Measurements from ENCODE around the gene NELL1.

The NELL1 gene

DNA sequence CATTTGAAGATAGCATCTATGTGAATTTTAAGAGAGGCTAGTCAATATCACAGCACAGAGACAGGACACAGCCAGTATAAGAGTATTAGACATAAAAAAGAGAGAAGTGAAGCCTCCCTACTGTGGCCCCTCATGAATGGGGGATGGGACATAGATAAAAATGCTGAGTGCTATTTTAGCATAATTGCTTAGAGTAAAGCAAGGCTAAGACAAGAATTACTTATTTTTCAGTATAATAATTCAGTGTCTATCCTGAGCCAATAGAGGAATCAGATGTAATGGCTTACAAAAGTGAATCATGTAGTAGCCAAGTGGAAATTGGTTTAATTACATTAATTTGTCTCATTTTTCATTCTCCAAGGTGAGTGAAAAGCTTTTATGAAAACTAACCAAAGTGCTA is 419.5 kb downstream of the NELL1 start:
- no peaks in the 10 kb centered on the region for H3F3A ChIP-seq (ENCODE audit: low read depth)
- H3K27me3 ChIP-seq (ENCODE audit: insufficient read depth, low read length, poor library complexity, severe bottlenecking), result no peaks in the 10 kb centered on the region
- H4K20me1 ChIP-seq (ENCODE audit: insufficient read depth, low read length, poor library complexity, severe bottlenecking), result no peaks in the 10 kb centered on the region
- H3K9ac ChIP-seq (ENCODE audit: low read depth, low read length, poor library complexity, severe bottlenecking), result no peak overlapping the region
- no peaks in the 10 kb centered on the region for H3K9me2 ChIP-seq (replicated peaks; ENCODE audit: low read depth, low read length)
- no peak overlapping the region for H2AFZ ChIP-seq (ENCODE audit: low read length)
- H3K4me2 ChIP-seq (ENCODE audit: low read depth, low read length, poor library complexity, severe bottlenecking), result no peak overlapping the region
- H3K4me1 ChIP-seq (ENCODE audit: insufficient read depth, low read length, poor library complexity, severe bottlenecking), result no peaks in the 10 kb centered on the region
- H3K36me3 ChIP-seq (ENCODE audit: insufficient read depth, low read length), result no peaks in the 10 kb centered on the region
- TF ChIP-seq EZH2phosphoT487 (IDR thresholded peaks at IDR 0.05; ENCODE audit: borderline replicate concordance), result no peak
- no peak for TF ChIP-seq CTCF (conservative IDR thresholded peaks at IDR 0.05; ENCODE audit: low read length)
- H3K9me3 ChIP-seq (ENCODE audit: insufficient read depth, low read depth, low read length), result no peaks in the 10 kb centered on the region; the same call in 1 of the 2 replicates
- no peak overlapping the region for H3K4me3 ChIP-seq (ENCODE audit: low read length, poor library complexity, severe bottlenecking)
- H3K79me2 ChIP-seq (ENCODE audit: insufficient read depth, low read length), result no peaks in the 10 kb centered on the region

GRCh38 chr11:21104641-21105040 is 435.3 kb downstream of the NELL1 start:
- Histone ChIP-seq H2AFZ (ENCODE audit: low read length) (no peak overlapping the region), H3K9me3 (ENCODE audit: insufficient read depth, low read depth, low read length) (no peaks in the 10 kb centered on the region), H3K9ac (ENCODE audit: low read depth, low read length, poor library complexity, severe bottlenecking) (no peak overlapping the region), H3K9me2 (replicated peaks; ENCODE audit: low read depth, low read length) (no peaks in the 10 kb centered on the region), H3K36me3 (ENCODE audit: insufficient read depth, low read length) (no peaks in the 10 kb centered on the region), H4K20me1 (ENCODE audit: insufficient read depth, low read length, poor library complexity, severe bottlenecking) (no peaks in the 10 kb centered on the region), H3K4me1 (ENCODE audit: insufficient read depth, low read length, poor library complexity, severe bottlenecking) (no peaks in the 10 kb centered on the region), H3F3A (ENCODE audit: low read depth) (no peaks in the 10 kb centered on the region), H3K4me2 (ENCODE audit: low read depth, low read length, poor library complexity, severe bottlenecking) (no peak overlapping the region), H3K4me3 (ENCODE audit: low read length, poor library complexity, severe bottlenecking) (no peak overlapping the region), H3K27me3 (ENCODE audit: insufficient read depth, low read length, poor library complexity, severe bottlenecking) (no peaks in the 10 kb centered on the region), H3K79me2 (ENCODE audit: insufficient read depth, low read length) (no peaks in the 10 kb centered on the region)
- TF ChIP-seq EZH2phosphoT487 (IDR thresholded peaks at IDR 0.05; ENCODE audit: borderline replicate concordance), result no peak
- TF ChIP-seq CTCF (conservative IDR thresholded peaks at IDR 0.05; ENCODE audit: low read length), result no peak

DNA sequence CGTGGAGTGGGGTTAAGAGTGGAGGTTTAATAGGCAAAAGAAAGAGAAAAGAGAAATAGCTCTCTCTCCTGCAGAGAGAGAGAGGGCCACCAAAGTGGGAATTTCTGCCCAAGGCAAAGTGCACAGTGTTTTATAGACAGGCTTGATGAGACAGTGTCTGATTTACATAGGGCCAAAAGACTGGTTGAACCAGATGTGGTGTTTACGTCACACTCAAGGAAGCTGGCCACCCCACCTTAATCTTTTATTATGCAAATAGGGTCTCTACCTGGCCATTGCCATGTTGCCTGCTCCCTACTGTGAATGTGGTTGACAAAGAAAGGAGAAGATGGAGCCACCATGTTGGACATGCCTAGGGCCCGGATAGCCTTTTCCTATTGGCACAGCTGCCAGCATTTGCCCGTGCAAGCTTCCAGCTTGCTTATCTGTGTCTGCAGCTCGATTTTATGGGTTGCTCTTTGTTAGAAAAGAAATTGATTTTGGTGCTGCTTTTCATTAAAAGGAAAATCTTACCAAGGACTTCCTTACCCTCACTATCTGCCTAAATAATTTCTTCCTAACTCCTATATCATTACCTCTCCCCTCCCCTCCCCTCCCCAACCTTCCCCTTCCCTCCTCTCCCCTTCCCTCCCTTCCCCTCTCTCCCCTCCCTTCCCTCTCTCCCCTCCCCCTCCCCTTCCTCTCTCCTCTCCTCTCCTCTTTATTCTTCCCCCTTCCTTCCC is 436.0 kb downstream of the NELL1 start:
- Histone ChIP-seq H2AFZ (ENCODE audit: low read length) (no peak overlapping the region), H3F3A (ENCODE audit: low read depth) (no peaks in the 10 kb centered on the region), H3K36me3 (ENCODE audit: insufficient read depth, low read length) (no peaks in the 10 kb centered on the region), H3K9me3 (ENCODE audit: insufficient read depth, low read depth, low read length) (no peaks in the 10 kb centered on the region), H3K79me2 (ENCODE audit: insufficient read depth, low read length) (no peaks in the 10 kb centered on the region), H4K20me1 (ENCODE audit: insufficient read depth, low read length, poor library complexity, severe bottlenecking) (no peaks in the 10 kb centered on the region), H3K9ac (ENCODE audit: low read depth, low read length, poor library complexity, severe bottlenecking) (no peak overlapping the region), H3K27me3 (ENCODE audit: insufficient read depth, low read length, poor library complexity, severe bottlenecking) (no peaks in the 10 kb centered on the region), H3K4me1 (ENCODE audit: insufficient read depth, low read length, poor library complexity, severe bottlenecking) (no peaks in the 10 kb centered on the region), H3K4me2 (ENCODE audit: low read depth, low read length, poor library complexity, severe bottlenecking) (no peak overlapping the region), H3K9me2 (replicated peaks; ENCODE audit: low read depth, low read length) (no peaks in the 10 kb centered on the region), H3K4me3 (ENCODE audit: low read length, poor library complexity, severe bottlenecking) (no peak overlapping the region)
- TF ChIP-seq CTCF (conservative IDR thresholded peaks at IDR 0.05; ENCODE audit: low read length) (no peak), EZH2phosphoT487 (IDR thresholded peaks at IDR 0.05; ENCODE audit: borderline replicate concordance) (no peak)
